ENCODE results near the gene ZNF808.
"Not testable (repeated sequence)": the region's sequence is repeated elsewhere in the genome, so short reads cannot be mapped to it uniquely, and the experiment has no call there.

The ZNF808 gene

GRCh38 chr19:52520013-52520412, 7.5 kb upstream of the ZNF808 start:
- H3K36me3 ChIP-seq, result no peaks in the 10 kb centered on the region
- H3K27me3 ChIP-seq (ENCODE audit: insufficient read depth, low read depth, severe bottlenecking), result no peaks in the 10 kb centered on the region
- TF ChIP-seq CTCF (IDR thresholded peaks at IDR 0.05; ENCODE audit: low read depth, low read length), result no peak
- no peak overlapping the region for H3K4me3 ChIP-seq (ENCODE audit: low read depth, low read length)
- DNase-seq, result no peak
- no peak overlapping the region for H3K27ac ChIP-seq
- no peaks in the 10 kb centered on the region for H3K9me3 ChIP-seq (ENCODE audit: severe bottlenecking)

- DNase-seq, result no peak
- Histone ChIP-seq H3K9me3 (ENCODE audit: severe bottlenecking) (no peaks in the 10 kb centered on the region), H3K27me3 (ENCODE audit: insufficient read depth, low read depth, severe bottlenecking) (no peaks in the 10 kb centered on the region), H3K36me3 (peaks cover under 1% of the 10 kb centered on the region; the same call in 1 of the 2 replicates), H3K27ac (no peak overlapping the region), H3K4me3 (ENCODE audit: low read depth, low read length) (no peak overlapping the region)
- TF ChIP-seq CTCF (IDR thresholded peaks at IDR 0.05; ENCODE audit: low read depth, low read length), result no peak
Observed at GRCh38 chr19:52522551-52522950, 4.9 kb upstream of the ZNF808 start.

GRCh38 chr19:52524086-52524485, 3.4 kb upstream of the ZNF808 start:
- DNase-seq, result no peak
- Histone ChIP-seq H3K9me3 (ENCODE audit: severe bottlenecking) (no peaks in the 10 kb centered on the region), H3K27me3 (ENCODE audit: insufficient read depth, low read depth, severe bottlenecking) (no peaks in the 10 kb centered on the region), H3K4me3 (ENCODE audit: low read depth, low read length) (no peak overlapping the region), H3K27ac (no peak overlapping the region), H3K36me3 (peaks cover 4% of the 10 kb centered on the region; the same call in 1 of the 2 replicates)
- no peak for TF ChIP-seq CTCF (IDR thresholded peaks at IDR 0.05; ENCODE audit: low read depth, low read length)

- Histone ChIP-seq H3K27me3 (ENCODE audit: insufficient read depth, low read depth, severe bottlenecking) (no peaks in the 10 kb centered on the region), H3K9me3 (ENCODE audit: severe bottlenecking) (no peaks in the 10 kb centered on the region), H3K27ac (peak overlapping the region; percentile 86), H3K4me3 (ENCODE audit: low read depth, low read length) (peak overlapping the region; percentile 91), H3K36me3 (peaks cover 4% of the 10 kb centered on the region)
- TF ChIP-seq CTCF (IDR thresholded peaks at IDR 0.05; ENCODE audit: low read depth, low read length), result no peak
- peak; percentile 12 for DNase-seq
Observed at GRCh38 chr19:52527956-52528351, 486 bp downstream of the ZNF808 start.

GRCh38 chr19:52532480-52532879, 5.0 kb downstream of the ZNF808 start:
- Histone ChIP-seq H3K27me3 (ENCODE audit: insufficient read depth, low read depth, severe bottlenecking) (no peaks in the 10 kb centered on the region), H3K36me3 (peaks cover 7% of the 10 kb centered on the region), H3K27ac (no peak overlapping the region), H3K4me3 (ENCODE audit: low read depth, low read length) (no peak overlapping the region), H3K9me3 (ENCODE audit: severe bottlenecking) (no peaks in the 10 kb centered on the region)
- DNase-seq, result no peak
- TF ChIP-seq CTCF (IDR thresholded peaks at IDR 0.05; ENCODE audit: low read depth, low read length), result no peak

GRCh38 chr19:52533901-52534300, 6.4 kb downstream of the ZNF808 start:
- Histone ChIP-seq H3K9me3 (ENCODE audit: severe bottlenecking) (no peaks in the 10 kb centered on the region), H3K36me3 (peaks cover 3% of the 10 kb centered on the region), H3K27ac (no peak overlapping the region), H3K4me3 (ENCODE audit: low read depth, low read length) (no peak overlapping the region), H3K27me3 (ENCODE audit: insufficient read depth, low read depth, severe bottlenecking) (no peaks in the 10 kb centered on the region)
- DNase-seq, result no peak
- no peak for TF ChIP-seq CTCF (IDR thresholded peaks at IDR 0.05; ENCODE audit: low read depth, low read length)

GRCh38 chr19:52535385-52535770, 7.9 kb downstream of the ZNF808 start:
- Histone ChIP-seq H3K27ac (peak overlapping the region; percentile 51; the same call in 1 of the 2 replicates), H3K4me3 (ENCODE audit: low read depth, low read length) (peak overlapping the region; percentile 83)
- not testable (repeated sequence) for H3K9me3 ChIP-seq (ENCODE audit: severe bottlenecking); H3K27me3 ChIP-seq (ENCODE audit: insufficient read depth, low read depth, severe bottlenecking); H3K36me3 ChIP-seq
- peak; percentile 32 for DNase-seq
